AG08395 (cell line): ENCODE results near the gene TRIM7.
"Not testable (repeated sequence)": the region's sequence is repeated elsewhere in the genome, so short reads cannot be mapped to it uniquely, and the experiment has no call there.

Experiments
- DNase-seq: peaks from one replicate; pipeline ENCODE4 v3.0.0; 2012; ENCODE audit warnings: mixed read lengths, low spot score

TRIM7 gene

DNA sequence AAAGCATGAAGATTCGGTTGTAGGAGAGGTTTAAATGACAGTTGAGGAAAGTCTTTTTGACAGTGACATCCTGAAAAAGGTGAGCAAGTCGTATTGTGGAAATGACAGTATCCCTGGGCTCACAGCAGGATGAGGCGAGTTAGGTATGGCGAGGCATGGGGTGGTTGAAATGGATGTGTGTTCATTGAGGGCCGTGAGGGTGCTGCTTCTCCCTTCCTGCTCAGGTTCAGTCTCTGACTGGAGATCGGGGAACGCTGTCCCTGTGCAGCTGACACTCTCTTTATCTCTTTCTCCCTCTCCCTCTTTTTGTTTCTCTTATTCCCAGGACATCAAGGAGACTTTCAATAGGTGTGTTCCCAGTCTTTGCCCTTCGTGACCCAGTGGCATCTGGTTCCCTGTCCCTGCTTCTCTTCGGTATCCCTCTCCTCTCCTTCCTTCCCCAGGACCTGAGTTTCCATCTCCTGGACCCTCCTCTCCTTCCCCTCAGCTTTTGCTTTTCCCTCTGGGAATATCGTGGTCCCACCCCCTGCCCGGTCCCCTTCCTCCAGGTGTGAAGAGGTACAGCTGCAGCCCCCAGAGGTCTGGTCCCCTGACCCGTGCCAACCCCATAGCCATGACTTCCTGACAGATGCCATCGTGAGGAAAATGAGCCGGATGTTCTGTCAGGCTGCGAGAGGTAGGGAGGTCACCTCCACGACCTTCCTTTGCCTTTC is 28.2 kb upstream of the TRIM7 start:
- no peak for DNase-seq

DNA sequence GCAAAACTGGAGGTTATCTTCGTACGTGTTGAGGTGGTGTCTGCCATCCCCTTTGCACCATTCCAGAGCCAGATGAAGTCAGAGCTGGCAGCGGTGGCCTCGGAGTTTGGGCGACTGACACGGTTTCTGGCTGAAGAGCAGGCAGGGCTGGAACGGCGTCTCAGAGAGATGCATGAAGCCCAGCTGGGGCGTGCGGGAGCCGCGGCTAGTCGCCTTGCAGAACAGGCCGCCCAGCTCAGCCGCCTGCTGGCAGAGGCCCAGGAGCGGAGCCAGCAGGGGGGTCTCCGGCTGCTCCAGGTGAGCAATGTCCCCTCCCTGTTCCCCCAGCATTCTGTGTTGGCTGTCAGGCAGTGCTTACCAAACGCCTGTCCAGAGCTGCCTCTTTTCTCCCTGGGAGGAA is 27.6 kb upstream of the TRIM7 start:
- no peak for DNase-seq

DNA sequence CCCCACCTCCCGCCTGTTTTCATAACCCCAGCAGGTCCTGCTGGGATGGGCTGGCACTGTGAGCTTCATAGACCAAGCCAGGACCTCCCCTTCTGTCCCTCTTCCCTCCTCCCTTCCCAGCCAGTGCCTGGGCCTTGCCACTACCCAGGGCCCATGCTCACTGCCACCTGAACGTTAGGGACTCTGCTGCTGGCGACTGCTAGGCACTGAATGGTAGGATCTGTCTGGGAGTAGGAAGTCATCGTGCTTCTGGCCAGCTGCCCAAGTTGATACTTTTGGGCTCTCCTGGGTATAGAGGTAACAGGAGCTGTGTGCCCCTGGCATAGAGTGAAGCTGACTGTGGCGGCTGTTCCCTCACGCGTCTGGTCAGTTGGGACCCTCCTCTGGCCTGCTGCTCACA is 26.4 kb upstream of the TRIM7 start:
- DNase-seq, result no peak

DNA sequence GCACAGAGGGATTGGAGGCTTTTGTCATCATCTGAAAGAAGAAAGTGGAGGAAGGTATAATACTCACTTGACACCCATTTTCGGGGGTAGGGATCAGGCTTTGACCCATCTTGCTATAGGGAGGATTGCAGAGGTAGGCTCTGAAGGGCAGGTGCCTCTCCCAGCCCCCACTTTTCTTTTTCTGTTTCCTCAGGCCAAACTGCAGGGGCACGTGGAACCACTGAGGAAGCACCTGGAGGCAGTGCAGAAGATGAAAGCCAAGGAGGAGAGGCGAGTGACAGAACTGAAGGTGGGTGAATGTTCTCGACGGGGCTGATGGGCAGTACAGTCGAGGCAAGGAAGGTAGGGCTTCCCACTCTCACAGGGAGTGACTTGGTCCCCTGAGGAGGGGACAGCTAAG is 25.6 kb upstream of the TRIM7 start:
- DNase-seq, result no peak

DNA sequence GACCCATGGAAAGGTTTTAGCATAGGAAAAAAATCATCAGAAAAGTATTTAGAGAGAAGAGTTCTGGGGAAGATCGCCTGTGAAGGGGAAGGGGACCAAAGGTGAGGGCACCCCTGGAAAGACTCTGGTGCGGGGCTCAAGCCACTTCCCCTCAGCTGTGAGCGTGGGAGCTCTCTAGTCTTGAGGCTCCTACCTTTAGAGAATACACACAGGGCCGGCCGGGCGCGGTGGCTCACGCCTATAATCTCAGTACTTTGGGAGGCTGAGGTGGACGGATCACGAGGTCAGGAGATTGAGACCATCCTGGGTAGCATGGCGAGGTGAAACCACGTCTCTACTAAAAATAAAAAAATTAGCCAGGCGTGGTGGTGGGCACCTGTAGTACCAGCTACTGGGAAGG is 25.0 kb upstream of the TRIM7 start:
- no peak for DNase-seq

DNA sequence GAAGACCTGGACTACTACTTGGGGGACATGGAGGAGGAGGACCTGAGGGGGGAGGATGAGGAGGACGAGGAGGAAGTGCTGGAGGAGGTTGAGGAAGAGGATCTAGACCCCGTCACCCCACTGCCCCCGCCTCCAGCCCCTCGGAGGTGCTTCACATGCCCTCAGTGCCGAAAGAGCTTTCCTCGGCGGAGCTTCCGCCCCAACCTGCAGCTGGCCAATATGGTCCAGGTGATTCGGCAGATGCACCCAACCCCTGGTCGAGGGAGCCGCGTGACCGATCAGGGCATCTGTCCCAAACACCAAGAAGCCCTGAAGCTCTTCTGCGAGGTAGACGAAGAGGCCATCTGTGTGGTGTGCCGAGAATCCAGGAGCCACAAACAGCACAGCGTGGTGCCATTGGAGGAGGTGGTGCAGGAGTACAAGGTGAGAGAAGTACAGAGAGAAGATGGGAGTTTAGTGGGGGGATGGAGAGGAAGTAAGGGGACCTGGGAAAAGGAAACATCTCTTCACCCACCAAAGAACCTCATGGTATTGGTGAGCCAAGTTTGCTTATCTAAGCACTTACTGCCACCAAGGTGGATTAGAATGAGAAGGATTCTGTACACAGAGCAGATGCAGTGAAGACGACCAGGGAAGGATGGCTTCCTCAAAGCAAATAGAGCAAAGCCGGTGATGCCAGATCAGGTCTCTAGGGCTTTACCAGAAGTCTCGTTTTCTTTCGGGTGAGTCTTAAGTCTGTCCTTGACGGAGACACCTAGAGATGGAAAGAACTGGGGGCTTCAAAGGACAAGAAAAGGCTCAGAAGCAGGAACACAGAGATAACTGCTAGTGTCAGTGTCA is 19.6 kb upstream of the TRIM7 start:
- no peak for DNase-seq

DNA sequence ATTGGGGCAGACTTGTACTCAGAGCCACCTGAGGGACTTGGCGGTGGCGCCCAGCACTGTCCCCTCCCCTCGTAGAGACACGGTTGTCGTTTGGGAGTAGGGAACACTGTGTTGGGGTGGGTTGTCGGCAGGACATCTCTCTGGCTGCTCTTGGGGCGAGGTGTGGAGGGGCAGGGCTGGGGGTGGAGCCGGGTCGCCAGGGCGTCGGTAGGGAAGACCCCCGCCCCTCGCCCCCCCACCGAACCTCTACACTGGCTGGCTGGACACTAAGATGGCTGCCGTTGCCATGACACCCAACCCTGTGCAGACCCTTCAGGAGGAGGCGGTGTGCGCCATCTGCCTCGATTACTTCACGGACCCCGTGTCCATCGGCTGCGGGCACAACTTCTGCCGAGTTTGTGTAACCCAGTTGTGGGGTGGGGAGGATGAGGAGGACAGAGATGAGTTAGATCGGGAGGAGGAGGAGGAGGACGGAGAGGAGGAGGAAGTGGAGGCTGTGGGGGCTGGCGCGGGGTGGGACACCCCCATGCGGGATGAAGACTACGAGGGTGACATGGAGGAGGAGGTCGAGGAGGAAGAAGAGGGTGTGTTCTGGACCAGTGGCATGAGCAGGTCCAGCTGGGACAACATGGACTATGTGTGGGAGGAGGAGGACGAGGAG is 18.9 kb upstream of the TRIM7 start:
- no peak for DNase-seq

DNA sequence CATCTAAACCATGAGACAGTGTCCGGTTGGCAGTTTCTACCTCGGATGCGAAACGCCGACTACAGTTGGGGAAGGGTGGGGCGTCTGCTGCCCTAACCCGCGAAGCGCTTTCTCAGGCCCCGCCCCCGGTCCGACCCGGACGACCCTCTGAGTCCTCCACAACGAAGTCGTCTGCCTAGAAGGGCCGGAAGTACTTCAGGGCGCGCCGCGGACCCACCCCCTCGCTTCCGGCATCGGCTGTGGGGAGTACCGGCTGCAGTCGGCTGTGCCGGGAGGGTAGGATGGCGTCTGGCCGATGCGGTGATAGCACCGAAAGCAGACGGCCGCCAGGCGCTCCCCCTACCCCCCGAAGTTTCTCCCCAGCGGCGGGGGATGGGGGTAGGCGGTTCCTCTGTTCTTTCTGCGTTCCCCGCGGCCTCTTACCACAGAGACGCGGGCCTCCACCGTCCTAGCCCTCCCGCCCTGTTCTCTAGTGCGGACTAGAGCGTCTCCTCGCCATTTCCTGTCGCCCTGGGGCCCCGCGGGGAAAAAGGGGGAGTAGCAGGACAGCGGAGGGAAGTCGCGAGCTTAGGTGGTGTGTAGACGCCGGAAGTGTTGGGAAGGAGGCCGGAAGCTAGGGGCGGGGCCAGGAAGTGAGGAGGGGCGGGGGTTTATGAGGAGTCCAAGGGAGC is 18.2 kb upstream of the TRIM7 start, which contains the start of gene TRIM41:
TSS of gene TRIM41 (plus strand) at position 224 of the 671 bp plus-strand sequence. CDS start 719 bp downstream, outside the sequence.
- DNase-seq, result peak; percentile 94

DNA sequence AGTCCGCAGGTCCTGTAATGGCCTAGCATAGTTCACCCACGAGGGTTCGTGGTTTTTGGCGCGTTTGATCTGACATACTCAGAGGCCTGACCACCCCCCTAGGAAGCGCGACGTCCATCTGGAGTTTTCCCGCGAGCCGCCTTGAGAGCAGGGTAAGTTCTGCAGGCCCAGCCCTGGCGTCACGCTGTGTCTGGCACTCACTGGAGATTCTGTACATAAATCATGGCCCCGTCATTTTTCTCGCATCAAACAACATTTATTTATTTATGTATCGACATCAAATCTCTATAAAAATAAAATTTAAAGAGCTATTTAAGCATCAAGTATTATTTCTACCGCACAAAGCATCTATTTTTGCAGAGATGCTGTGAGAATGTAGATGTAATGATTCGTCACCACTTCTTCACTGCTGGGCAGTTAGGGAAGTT is 17.6 kb upstream of the TRIM7 start:
- DNase-seq, result no peak

DNA sequence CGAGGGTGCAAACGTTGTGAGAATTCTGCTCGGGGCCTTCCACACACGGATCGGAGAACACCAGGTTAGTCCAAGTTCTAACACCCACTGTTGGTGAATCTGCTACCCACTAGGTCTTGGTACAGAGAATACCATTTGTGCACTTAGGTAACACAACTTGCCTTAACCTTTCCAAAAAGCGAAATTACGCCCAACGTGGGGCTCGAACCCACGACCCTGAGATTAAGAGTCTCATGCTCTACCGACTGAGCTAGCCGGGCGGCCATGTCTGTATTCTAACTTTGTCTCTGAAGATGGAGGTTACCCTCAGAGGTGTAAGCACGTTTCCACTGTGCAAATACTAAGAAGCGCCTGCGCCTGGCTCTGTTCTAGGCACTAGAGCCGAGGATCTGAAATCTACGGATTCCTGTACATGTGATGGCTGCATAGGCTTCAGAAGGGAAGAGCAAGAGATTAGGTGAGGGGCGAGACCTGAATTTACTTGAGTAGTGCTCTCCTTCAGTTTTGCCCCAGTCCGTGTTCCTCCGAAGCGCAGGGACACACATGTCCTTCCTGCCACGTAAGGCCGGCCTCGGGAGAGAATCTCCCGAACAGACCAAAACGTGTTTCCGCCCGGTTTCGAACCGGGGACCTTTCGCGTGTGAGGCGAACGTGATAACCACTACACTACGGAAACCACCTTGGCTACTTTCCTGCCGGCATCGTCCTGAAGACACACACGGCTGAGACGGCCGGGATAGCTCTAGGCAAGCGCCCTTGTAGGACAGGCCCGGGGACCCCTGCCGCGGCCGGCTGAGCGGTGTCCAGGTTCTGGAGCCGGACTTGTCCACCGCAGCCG is 17.0 kb upstream of the TRIM7 start:
- peak; percentile 74 for DNase-seq

DNA sequence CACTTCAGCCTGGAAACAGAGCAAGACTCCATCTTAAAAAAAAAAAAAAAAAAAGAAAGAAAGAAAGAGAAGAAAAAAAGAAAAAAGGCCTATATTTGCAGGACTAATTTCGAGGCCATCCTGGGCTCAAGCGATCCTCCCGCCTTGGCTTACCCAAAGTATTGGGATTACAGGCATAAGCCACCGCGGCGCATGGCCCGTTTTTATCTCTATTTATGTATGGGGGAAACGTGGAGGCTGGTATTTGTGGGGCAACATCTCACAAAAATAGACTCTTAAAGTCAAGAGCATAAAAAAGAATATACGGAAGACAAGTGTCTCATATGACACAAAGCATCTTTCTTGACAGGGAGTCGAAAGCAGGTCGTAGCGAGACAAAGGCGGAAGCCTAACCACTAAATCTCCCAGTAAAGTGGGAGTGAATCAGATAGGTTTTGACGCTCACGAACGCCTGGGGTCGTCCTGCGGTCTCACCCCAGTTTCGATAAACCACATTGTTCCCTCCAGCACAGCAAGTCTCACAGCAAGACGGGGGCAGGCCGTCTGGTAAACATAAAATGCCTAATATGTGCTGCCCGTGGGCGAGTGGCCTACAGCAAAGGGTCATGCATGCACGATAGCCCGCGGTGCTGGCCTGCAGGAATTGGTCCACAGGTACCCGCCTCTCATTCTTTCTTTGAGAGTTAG is 16.3 kb upstream of the TRIM7 start:
- DNase-seq, result no peak

DNA sequence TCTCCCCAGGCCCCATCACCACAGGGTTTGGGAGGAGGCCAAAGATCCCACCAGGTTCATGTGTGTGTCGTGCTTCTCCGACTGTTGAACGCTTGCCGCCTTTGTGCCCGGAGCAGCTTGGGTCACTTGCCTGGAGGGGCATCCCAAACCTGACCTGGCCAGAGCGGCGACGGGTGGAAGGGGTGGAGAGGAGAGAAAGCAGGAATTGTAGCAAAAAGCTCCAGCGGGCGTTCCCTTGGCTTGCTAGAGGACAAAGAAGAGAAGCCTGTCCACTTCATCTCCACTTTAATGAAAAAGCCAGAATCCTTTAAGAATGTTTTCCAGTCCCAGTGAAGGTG is 15.2 kb upstream of the TRIM7 start:
- DNase-seq, result no peak

DNA sequence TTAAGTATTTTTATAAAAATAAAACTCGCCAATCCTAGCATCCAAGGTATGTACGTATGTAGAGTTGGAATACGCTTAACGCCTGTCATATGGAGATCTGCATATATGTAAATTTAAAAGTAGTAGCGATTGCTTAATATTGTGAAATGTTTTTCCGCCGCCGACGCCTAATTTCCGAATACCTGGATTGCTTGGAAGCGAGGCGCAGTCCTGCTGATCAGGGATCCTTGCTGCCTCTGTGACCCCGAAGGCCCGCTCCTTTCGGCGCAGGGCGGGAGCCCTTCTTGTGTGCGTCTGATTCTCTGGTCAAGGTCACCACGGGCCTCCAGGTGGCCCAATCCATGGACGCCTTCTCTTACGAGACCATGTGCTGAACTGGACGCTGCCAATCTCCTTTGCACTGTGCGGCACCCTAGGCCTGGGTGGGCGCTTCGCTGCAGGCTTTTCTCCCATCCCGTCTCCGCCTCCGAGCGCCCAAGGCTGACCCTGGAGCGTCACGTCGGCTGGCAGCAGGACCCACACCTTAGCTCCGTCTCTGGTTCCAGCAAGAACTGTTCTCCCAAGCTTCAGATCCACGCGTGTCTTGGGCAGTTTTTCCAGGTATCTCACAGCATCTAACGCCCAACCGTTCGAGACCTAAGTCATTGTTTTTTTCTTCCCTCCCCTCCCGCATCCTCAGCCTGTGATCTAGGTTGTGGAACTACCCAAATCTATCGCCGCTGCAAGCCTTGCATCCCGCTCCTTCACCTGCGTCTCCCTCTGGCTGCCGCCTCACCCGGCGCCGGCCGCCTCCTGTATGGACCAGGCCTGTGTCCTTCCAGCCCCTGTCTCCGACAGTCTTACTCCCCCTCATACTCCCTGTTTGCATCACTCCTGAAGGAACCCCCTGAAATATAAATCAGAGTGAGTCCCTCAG is 14.5 kb upstream of the TRIM7 start:
- DNase-seq, result no peak

DNA sequence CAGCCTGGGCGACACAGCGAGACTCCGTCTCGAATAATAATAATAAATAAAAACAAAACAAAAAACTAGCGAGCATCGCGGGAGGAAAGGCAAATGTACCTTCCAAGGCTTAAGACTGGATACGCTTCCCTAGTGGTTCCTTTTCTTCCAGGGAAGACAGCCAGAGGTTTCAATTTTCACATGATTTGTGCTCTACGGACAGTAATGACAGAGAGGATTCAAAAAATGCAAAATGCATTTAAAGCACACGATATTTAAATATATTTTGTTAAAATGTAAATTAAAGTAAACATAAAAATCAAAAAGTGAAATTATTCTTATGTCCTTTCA is 13.8 kb upstream of the TRIM7 start:
- no peak for DNase-seq

DNA sequence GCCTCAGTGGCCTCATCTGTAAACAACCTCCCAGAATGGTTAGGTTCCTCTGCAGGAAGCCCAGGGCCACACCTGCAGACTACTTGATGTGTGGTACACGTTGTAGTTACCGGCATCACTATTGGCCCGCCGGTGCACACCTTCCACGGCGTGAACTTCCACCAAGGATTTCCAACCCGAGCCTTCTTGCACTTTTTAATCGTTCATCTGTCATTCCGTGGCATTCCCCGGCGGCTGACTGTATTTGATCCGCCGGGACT is 12.7 kb upstream of the TRIM7 start:
- no peak for DNase-seq

DNA sequence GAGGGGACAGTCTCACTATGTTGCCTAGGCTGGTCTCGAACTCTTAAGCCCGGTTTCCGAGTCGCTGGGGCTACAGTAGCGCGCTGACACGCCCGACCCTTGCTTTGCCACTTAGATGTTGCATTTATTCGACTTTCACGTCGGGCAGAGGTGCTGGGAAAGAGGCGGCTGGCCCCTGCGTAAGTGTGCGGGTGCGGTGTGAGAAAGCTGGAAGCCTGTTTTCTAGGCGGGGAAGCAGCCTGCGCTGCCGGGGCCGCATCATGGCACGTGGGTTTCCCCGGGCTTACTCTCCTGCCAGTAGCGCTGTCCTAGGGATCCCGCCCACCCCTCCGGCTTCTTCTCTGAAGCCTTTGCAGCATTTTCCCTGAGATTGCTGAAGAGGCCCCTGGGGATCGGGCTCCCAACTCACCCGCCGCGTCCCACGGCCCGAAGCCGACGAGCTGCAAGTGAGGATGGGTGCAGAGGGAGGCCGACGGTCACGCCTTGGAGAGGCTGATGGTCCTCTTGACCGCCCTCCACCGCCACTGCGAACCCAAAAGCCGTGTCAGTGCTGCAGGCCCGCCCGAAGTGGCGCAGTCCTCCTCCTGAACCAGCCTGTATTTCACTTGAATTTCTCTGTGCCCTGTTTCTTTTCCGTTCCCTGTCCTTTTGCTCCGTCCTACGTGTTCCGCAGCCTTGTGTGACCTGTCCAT is 12.3 kb upstream of the TRIM7 start:
- DNase-seq, result peak; percentile 41

DNA sequence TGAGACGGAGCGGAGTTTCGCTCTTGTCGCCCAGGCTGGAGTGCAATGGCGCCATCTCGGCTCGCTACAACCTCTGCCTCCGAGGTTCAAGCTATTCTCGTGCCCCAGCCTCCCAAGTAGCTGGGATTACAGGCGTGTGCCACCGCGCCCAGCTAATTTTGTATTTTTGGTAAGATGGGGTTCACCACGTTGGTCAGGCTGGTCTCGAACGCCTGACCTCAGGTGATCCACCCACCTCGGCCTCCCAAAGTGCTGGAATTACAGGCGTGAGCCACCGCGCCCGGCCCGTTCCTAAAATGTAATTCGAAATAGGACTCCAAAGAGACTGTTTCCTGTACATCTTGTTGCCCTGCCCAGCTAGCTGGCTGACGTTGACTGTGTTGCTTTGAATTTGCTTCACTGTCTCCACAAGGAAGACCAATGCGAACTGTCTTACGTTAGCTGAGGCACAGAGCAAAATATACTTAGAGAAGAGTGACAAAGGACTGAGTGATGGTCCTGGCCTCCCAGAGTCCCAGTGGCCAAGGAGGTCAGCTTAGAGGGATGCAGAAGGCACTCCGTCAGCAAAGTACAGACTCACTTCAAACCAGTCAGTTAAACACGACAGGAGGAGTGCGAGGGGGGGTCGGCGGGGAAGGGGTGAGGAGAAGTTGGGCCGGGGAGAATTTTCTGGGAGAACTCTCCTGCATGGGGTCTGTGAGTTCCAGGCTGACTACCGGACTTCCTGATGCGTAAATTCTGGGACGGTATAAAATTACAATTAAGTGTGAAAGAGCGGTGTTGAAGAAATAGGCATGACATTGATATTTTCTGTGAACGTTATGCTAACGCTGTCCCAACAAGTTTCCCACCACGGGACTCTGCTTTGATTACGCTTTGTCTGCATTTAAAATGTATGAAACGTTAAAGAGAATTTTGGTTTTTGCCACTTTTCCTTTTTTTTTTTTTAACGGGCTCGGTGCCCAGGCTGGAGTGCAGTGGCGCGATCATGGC is 11.3 kb upstream of the TRIM7 start:
- DNase-seq, result no peak

DNA sequence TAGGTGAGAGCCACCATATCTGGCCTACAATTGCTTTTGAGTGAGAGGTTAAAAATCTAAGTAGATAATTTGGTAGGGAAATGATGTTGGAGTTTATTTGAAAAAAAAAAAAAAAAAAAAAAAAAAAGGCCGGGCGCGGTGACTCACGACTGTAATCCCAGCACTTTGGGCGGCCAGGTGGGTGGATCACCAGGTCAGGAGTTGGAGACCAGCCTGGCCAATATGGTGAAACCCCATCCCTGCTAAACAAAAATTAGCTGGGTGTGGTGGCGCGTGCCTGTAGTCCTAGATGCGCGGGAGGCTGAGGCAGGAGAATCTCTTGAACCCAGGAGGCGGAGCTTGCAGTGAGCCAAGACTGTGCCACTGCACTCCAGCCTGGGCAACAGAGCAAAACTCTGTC is 9.3 kb upstream of the TRIM7 start:
- DNase-seq, result not testable (repeated sequence)
